HAP-1 (cell line): ENCODE measurements around the gene TNS3.

Experiments
- DNase-seq, 2 experiments: peaks; one replicate each; pipeline ENCODE4 v3.0.0-alpha.2; 2016 to 2020; ENCODE audit warnings: low spot score in 2 of 2
- H3K27me3 ChIP-seq: fragments of 250-450 bp; sonication (Bioruptor Pico); 2 replicates; pipeline ENCODE4 v1.5.1; 2020; ENCODE audit warnings: low read depth, mild to moderate bottlenecking, moderate library complexity
- H3K36me3 ChIP-seq: fragments of 250-450 bp; sonication (Bioruptor Pico); replicated peaks from 2 replicates; pipeline ENCODE4 v1.5.1; 2020; ENCODE audit warnings: mild to moderate bottlenecking
- H3K4me1 ChIP-seq: fragments of 250-450 bp; sonication (Bioruptor Pico); 2 replicates; pipeline ENCODE4 v1.5.1; 2020; ENCODE audit warnings: mild to moderate bottlenecking
- H3K4me3 ChIP-seq: fragments of 250-450 bp; sonication (Bioruptor Pico); 2 replicates; pipeline ENCODE4 v1.5.1; 2020; ENCODE audit warnings: mild to moderate bottlenecking, moderate library complexity
- H3K9me3 ChIP-seq: fragments of 250-450 bp; sonication (Bioruptor Pico); 2 replicates; pipeline ENCODE4 v1.5.1; 2020; ENCODE audit warnings: mild to moderate bottlenecking, moderate library complexity
- in situ Hi-C: fragments of 300-500 bp; cut with MboI; formaldehyde crosslinking; loops from 3 replicates; pipeline ENCODE4 v1.14.3; 2020; ENCODE audit warnings: low sequenced_read_pairs, inconsistent platforms, mixed read lengths

The TNS3 gene

DNA sequence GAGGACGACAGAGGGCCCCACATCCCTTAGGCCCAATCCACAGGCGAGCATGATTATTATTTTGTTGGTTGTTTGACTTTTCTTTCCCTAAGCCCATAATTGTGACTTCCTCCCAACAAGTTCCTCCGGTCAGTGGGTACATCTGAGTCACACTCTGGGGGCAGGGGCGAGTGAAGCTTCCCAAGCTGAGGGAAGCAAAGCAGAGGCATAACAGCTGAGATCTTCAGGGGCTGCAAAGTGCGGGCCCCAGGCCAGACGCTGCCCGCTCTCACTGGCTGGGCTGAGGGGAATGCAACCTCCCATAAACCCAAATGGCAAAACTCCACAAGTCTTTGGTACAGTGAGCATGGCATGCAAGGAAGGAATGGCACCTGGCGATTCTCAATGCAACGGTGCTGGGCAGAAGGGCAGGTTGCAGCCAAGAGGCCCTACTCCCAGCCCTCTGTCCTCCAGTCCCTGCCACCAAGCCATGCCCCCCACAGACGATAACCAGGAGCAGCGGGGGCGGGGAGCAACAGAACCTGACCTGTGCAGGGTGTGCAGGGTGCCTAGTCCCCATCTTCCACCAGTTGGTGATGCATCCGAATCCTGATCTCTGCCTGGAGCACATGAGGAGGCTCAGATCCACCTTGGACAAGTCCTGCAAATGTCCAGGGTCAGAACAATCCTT lies 25.3 kb downstream of the TNS3 start:
- H3K4me1 ChIP-seq: peaks cover 25% of the 10 kb centered on the region

DNA sequence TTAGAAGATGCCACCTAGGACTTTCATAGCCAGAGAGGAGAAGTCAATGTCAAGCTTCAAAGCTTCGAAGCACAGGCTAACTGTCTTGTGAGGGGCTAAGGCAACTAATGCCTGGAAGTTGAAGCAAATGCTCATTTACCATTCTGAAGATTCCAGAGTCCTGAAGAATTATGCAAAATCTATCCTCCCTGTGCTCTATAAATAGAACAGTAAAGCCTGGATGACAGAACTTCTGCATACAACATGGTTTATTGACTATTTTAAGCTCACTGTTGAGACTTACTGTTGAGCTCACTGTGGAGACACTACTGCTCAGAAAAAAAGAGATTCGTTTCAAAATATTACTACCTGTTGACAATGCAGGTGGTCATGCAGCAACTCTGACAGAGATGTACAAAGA lies 28.6 kb downstream of the TNS3 start:
- in situ Hi-C loops: no loop called here
- DNase-seq: no peak
- Histone ChIP-seq H3K4me1 (peaks cover 28% of the 10 kb centered on the region), H3K9me3 (no peaks in the 10 kb centered on the region), H3K36me3 (no peaks in the 10 kb centered on the region; the same call in none of the 2 replicates), H3K4me3 (no peak overlapping the region), H3K27me3 (no peaks in the 10 kb centered on the region)

More for the DNA sequence above, 25.3 kb downstream of the TNS3 start:
- Histone ChIP-seq H3K9me3 (no peaks in the 10 kb centered on the region), H3K4me3 (no peak overlapping the region), H3K36me3 (no peaks in the 10 kb centered on the region; the same call in 1 of the 2 replicates), H3K27me3 (no peaks in the 10 kb centered on the region)
- no peak for DNase-seq
- in situ Hi-C loops: no loop called here

DNA sequence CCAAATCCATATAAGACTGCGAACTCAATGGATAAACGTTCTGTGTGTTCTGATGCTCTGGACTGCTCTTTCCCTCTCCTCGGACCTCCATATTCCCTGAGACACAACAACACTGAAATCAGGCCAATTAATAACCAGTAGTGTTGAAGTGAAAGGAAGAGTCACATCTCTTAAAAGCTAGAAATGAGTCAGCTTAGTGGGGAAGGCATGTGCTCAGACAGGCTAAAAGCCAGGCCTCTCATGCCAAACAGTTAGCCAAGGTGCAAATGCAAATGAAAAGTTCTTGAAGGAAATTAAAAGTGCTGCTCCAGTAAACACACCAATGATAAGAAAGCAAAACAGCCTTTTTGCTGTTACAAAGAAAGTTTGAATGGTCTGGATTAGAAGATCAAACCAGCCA lies 29.3 kb downstream of the TNS3 start:
- no peaks in the 10 kb centered on the region for H3K27me3 ChIP-seq
- H3K4me1 ChIP-seq: peaks cover 24% of the 10 kb centered on the region
- in situ Hi-C loops: no loop called here
- no peak for DNase-seq
- H3K36me3 ChIP-seq: no peaks in the 10 kb centered on the region; the same call in 1 of the 2 replicates
- no peaks in the 10 kb centered on the region for H3K9me3 ChIP-seq
- H3K4me3 ChIP-seq: no peak overlapping the region

DNA sequence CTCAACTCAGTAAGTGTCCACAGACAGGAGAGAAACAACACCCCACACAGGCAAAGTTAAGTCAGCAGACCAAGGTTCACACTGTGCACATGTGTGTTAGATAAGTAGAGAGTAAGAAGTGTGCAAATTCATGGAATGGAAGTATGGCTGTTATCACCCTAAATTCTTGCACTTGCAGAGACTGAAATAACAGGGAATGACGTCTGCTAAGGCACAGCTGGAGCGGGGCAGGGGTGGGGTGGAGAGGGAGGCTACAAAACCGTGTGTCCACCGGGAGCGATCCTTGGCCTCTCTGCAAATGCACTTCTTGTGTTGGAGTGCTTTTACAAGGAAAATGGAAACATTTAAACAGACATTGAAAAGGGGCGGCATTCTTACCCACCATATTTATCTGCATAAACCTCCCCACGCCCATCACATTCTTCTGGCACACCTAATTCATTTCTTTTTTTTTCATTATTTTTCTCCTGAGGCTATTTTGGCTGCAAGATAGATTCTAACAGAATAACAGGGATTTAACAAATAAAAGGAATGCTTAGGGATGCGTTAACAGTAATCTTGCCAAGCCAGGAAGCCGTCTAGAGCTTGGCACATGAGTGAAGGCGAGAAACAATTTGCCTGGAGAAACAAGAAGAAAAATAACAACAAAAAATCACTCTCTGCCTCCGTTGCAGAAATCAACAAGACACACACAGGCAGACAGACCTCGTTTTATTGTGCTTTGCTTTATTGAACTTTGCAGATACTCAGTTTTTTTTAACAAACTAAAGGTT lies 30.1 kb downstream of the TNS3 start:
- H3K27me3 ChIP-seq: no peaks in the 10 kb centered on the region
- peak; percentile 81 to 84 for DNase-seq
- H3K4me1 ChIP-seq: peaks cover 24% of the 10 kb centered on the region
- no peaks in the 10 kb centered on the region for H3K9me3 ChIP-seq
- H3K36me3 ChIP-seq: no peaks in the 10 kb centered on the region; the same call in 1 of the 2 replicates
- in situ Hi-C loops: no loop called here
- H3K4me3 ChIP-seq: no peak overlapping the region

DNA sequence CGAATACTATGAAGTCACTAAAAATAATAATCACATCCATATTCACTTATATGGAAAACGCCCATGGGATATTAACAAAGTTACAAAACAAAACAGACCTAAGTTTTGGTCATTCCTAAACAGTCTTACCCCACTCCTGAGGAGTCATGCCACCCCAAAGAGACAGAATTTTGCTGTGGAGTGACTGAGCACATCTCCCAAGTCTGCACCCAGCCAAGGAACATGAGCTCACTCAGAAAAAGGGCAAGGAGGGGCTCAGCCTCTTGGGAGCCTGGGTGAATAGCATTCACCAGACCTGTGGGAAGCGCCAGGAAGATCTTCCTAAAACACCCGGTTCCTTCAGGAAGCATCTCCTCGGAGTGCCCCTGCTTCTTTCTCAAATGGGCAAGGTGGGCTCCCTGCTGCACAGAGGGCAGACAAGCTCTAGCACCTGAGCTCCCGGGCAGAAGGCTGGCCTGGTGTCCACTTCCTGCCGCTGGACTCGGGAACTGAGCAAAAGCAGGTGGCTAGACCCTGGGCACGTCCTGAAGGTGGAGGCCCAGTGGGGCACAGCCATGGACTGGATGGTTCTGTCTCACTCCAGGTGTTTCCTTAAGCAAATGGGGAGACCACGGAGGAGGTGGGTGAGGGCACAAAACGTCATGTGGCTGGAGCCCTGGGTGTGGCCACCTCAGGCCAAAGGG lies 31.0 kb downstream of the TNS3 start:
- Histone ChIP-seq H3K4me3 (no peak overlapping the region), H3K9me3 (no peaks in the 10 kb centered on the region), H3K36me3 (no peaks in the 10 kb centered on the region; the same call in 1 of the 2 replicates), H3K4me1 (peaks cover 24% of the 10 kb centered on the region), H3K27me3 (no peaks in the 10 kb centered on the region)
- in situ Hi-C loops: no loop called here
- no peak for DNase-seq

DNA sequence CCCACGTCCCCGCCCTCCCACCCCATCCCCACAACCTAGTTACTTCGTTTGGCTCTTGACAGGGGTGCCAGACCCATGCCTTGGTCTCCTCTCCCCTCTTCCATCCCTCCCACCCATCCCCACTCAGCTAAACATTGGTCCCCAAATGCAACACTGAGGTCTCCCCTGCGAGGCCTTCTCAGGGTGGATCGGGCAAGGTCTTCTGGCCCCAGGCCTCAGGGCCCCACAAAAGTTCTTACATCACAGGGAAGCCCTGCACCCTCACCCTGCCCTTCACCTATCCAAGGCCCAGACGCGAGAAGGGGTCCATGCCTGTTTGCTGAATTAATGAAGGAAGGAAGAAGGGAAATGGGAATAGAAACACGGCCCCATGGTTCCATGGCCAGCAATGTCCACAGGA lies 32.0 kb downstream of the TNS3 start:
- Histone ChIP-seq H3K4me1 (peaks cover 24% of the 10 kb centered on the region), H3K4me3 (no peak overlapping the region), H3K36me3 (no peaks in the 10 kb centered on the region; the same call in 1 of the 2 replicates), H3K27me3 (no peaks in the 10 kb centered on the region), H3K9me3 (no peaks in the 10 kb centered on the region)
- in situ Hi-C loops: no loop called here
- no peak for DNase-seq

DNA sequence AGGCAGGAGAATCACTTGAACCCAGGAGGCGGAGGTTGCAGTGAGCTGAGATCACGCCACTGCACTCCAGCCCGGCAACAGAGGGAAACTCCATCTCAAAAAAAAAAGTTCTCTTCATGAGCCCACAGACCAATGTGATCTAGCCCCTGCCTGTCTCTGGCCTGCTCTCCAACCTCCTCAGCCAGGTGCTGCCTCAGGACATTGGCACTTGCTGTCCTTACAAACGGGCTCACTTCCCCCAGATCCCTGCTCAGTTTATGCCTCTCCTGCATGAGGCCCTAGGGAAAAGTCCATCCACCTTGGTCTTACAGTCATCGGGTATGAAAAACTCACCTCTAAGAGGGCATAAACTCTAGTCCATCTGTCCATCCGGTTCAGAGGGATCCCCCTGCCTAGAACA lies 32.5 kb downstream of the TNS3 start:
- peaks cover 24% of the 10 kb centered on the region for H3K4me1 ChIP-seq

DNA sequence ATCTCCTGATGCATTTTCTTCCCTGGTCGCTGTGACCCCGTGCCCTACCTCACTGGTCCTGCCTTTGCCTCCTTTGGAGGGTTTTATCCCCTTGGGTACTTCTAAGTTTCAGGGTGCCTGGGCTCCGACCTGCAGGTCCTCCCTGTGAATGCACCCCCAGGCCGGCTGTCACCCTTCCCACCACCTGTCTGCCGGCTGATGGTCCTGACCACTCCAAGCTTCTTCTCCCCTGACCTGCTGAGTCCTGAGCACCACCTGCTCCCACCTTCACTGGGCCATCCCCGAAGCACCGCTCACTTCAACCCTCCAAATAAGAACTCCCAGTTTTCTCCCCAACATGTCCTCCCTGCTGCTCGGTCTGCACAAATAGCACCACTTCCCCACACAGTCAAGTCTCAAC lies 33.4 kb downstream of the TNS3 start:
- in situ Hi-C loops: no loop called here
- no peaks in the 10 kb centered on the region; the same call in 1 of the 2 replicates for H3K36me3 ChIP-seq

More for the DNA sequence above, 32.5 kb downstream of the TNS3 start:
- in situ Hi-C loops: no loop called here
- DNase-seq: no peak
- Histone ChIP-seq H3K36me3 (no peaks in the 10 kb centered on the region; the same call in 1 of the 2 replicates), H3K4me3 (no peak overlapping the region), H3K27me3 (no peaks in the 10 kb centered on the region), H3K9me3 (no peaks in the 10 kb centered on the region)

DNA sequence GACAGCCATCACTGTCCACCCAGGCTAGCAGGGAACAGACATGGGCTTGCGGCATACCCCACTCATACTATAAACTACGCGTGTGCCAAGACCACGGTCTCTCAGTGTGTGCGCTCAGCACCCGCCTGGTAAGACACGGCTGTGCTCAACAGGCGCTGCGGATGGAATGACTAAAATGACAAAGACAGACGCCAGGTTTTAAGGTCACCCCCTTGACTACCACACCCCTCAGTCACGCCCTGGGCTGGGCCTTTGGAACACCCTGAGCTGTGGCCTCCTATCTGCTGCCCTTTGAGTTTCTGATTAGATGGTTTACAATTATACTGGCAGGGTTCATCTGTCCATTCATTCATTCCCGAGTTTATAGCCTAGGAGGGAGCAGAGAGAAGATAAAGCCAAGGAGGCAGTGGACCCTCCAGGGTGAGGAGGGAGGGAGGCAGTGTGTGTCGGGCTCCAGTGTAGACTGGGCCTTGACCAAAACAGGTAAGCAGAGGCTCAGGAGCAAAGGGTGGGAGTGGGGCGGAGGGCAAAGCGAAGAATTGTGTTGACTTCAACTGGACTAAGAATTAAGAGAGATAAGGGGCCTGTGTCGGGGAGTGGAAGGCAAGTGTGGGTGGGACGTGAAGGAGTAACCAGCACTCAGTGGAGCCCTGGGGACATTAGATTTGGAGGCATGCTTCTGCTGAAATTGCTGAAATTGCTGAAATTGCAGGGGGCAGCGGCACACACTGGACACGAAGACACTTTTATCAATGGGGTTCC lies 35.0 kb downstream of the TNS3 start:
- Histone ChIP-seq H3K9me3 (no peaks in the 10 kb centered on the region), H3K27me3 (no peaks in the 10 kb centered on the region), H3K36me3 (peaks cover 3% of the 10 kb centered on the region; the same call in 1 of the 2 replicates), H3K4me1 (peaks cover 9% of the 10 kb centered on the region), H3K4me3 (no peak overlapping the region)
- in situ Hi-C loops: no loop called here
- DNase-seq: no peak

More for the DNA sequence above, 33.4 kb downstream of the TNS3 start:
- no peak for DNase-seq
- H3K27me3 ChIP-seq: no peaks in the 10 kb centered on the region
- no peak overlapping the region for H3K4me3 ChIP-seq
- H3K4me1 ChIP-seq: peaks cover 24% of the 10 kb centered on the region
- H3K9me3 ChIP-seq: no peaks in the 10 kb centered on the region

DNA sequence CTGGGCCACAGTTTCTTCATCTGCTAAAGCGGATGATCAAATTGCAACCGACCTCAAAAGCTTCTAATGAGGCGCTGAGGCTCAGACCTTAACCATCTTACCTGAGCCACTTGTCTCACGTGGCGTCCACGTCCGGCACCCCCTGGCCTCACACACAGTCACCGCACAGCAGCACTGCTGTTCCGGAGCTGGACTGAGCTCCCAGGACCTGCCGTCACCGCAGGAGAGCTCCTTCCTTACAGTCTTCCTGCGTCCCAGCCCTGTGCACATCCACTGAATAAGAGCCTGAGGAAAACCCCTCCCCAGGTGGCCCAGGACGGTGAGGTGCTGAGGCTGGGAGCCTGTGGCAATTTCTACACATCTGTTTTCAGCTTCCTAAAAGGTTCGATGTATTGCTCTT lies 35.7 kb downstream of the TNS3 start:
- peaks cover 9% of the 10 kb centered on the region for H3K4me1 ChIP-seq
- no peak for DNase-seq
- H3K36me3 ChIP-seq: peaks cover 3% of the 10 kb centered on the region; the same call in 1 of the 2 replicates
- H3K4me3 ChIP-seq: no peak overlapping the region
- H3K27me3 ChIP-seq: no peaks in the 10 kb centered on the region
- no peaks in the 10 kb centered on the region for H3K9me3 ChIP-seq
- in situ Hi-C loops: no loop called here

DNA sequence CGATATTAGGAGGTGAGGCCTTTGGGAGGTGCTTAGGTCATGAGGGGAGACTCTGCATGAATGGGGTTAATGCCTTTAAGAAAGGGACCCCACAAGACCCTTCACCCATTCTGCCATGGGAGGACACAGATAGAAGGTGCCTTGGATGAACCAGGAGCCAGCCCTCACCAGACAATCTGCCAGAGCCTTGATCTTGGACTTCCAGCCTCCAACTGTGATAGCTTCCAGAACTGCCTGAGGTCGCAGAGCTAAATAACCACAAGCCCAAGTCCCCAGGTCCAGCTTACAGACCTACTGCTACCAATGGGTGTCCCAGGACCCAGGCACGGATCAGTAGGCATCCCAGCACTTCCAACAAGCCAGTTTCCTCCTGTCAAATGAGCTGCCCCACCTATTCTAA lies 37.5 kb downstream of the TNS3 start:
- H3K27me3 ChIP-seq: no peaks in the 10 kb centered on the region
- H3K4me3 ChIP-seq: no peak overlapping the region
- H3K4me1 ChIP-seq: peaks cover 10% of the 10 kb centered on the region
- no peak for DNase-seq
- H3K9me3 ChIP-seq: no peaks in the 10 kb centered on the region
- peaks cover 3% of the 10 kb centered on the region; the same call in 1 of the 2 replicates for H3K36me3 ChIP-seq
- in situ Hi-C loops: no loop called here

DNA sequence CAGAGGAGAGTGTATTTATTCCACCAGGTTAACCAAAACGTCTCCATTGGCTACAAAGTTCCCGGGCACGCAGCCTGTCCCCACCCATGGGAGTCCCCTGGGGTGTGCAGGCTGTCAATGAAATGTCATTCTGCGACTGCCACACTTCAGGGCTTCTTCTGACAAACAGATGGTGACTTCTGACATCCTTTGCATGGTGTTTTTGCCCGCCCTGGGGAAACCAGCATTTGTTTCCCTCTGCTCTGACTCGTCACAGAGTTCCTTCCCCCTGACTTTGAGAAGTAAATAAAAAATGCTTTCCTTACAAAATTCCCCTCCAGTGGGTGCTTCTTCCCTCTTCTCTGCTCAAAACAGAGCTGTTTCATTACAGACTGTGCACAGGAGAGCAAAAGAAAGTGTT lies 38.2 kb downstream of the TNS3 start:
- H3K27me3 ChIP-seq: no peaks in the 10 kb centered on the region
- no peaks in the 10 kb centered on the region for H3K9me3 ChIP-seq
- peaks cover 10% of the 10 kb centered on the region for H3K4me1 ChIP-seq
- no peak for DNase-seq
- H3K4me3 ChIP-seq: no peak overlapping the region
- peaks cover 3% of the 10 kb centered on the region for H3K36me3 ChIP-seq
- in situ Hi-C loops: no loop called here

DNA sequence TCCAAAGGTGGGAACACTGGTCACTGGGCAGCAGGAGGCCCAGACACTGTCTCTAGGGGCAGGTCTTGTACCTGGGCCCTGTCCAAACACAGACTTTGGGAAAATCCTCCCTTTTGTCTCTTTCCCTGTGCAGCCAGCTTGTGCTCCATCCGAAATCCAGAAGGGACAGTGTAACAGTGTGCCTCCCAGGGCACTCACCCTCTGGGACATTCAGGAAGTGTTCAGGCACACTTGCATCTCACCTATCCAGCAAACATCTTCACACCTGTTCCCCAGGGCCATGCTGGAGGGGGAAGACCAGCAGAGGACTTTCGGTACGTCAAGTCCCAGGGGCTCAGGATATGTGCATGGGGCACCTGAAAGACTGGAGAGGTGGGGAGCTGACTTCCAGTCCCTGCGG lies 38.9 kb downstream of the TNS3 start:
- in situ Hi-C loops: no loop called here
- H3K36me3 ChIP-seq: peaks cover 3% of the 10 kb centered on the region
- no peak for DNase-seq
- H3K9me3 ChIP-seq: no peaks in the 10 kb centered on the region
- H3K4me3 ChIP-seq: no peak overlapping the region
- H3K27me3 ChIP-seq: no peaks in the 10 kb centered on the region
- peaks cover 10% of the 10 kb centered on the region for H3K4me1 ChIP-seq
